ENCODE measurements around the gene OSBPL2.

OSBPL2 gene

DNA sequence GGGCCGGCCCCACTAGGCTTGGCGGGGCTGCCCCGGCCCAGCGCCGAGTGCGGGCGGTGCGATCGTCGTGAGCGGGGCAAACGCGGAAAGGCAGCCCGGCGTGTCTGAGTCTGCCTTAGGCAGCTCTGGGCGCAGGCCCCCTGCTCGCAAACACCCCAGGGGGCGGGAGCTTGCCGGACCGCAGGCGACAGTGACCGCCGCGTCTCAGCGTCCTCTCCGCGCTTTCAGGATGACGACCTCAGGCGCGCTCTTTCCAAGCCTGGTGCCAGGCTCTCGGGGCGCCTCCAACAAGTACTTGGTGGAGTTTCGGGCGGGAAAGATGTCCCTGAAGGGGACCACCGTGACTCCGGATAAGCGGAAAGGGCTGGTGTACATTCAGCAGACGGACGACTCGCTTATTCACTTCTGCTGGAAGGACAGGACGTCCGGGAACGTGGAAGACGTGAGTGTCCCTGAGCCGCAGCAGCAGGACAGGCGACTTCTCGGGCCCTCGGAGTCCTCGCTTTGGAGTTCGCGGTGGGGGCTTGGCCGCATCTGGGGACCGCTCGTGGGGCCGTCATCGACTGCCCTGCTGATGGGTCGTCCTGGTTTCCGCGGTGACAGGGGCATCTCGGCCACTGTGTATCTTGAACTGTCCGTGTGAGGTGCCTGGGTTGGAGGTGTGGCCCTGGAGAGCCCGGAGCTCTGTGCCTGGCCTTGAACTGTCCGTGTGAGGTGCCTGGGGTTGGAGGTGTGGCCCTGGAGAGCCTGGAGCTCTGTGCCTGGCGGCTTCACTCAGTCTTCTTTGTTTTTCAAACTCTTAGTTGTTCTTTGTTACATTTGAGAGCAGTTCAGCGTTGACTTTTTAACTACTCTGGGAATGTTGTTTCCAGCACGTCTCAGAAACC, 65.3 kb downstream of the OSBPL2 start:
- no peaks in the 10 kb centered on the region for H3K9me3 Mint-ChIP-seq
- H3K27ac Mint-ChIP-seq = peak overlapping the region; percentile 81
- H3K27me3 Mint-ChIP-seq = no peaks in the 10 kb centered on the region
- peak overlapping the region; percentile 93 for H3K4me3 Mint-ChIP-seq
- peaks cover 21% of the 10 kb centered on the region for H3K4me1 Mint-ChIP-seq
- peaks cover 27% of the 10 kb centered on the region for H3K36me3 Mint-ChIP-seq (ENCODE audit: low read depth)
- peak; percentile 35 for DNase-seq
- no peak for ATAC-seq

DNA sequence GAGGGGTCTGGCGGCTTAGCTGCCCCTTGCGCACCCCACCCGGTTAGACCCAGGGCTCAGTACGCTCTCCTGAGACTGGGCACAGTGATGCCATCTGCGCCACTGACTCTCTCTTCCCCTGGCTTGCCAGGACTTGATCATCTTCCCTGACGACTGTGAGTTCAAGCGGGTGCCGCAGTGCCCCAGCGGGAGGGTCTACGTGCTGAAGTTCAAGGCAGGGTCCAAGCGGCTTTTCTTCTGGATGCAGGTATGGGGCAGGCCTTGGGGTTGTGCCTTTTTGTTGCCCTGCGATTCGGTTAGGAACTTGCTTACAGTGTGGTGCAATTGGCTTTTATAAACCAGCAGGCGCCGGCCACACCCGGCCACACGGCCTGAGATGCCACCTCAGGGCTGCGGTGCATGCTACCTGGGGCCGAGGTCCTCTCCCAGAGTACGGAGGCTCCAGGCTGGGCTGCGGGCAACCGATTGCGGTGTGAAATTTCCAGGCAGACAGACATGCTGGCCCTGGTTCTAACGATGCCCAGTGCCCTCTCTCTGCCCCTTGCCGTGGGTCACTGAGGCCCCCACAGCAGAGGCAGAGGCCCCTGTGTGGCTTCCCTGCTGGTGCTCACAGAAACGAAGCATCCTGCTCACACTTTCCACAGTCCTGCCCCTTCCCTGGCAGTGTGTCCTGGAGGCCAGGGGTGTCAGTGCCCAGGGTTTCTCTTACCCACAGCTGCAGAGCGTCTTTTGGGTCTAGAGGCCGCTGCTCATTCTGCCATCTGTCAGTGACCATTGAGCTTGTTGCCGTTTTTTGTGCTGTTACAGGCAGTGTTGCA, 66.2 kb downstream of the OSBPL2 start:
- Mint-ChIP-seq H3K4me3 (peak overlapping the region; percentile 93), H3K9me3 (no peaks in the 10 kb centered on the region), H3K27ac (peak overlapping the region; percentile 81), H3K36me3 (ENCODE audit: low read depth) (peaks cover 27% of the 10 kb centered on the region), H3K4me1 (peaks cover 21% of the 10 kb centered on the region), H3K27me3 (no peaks in the 10 kb centered on the region)
- DNase-seq = no peak
- no peak for ATAC-seq

GRCh38 chr20:62305149-62305764, 66.9 kb downstream of the OSBPL2 start:
- H3K27me3 Mint-ChIP-seq = no peaks in the 10 kb centered on the region
- peaks cover 27% of the 10 kb centered on the region for H3K36me3 Mint-ChIP-seq (ENCODE audit: low read depth)
- DNase-seq (no peak), ATAC-seq (no peak)
- H3K4me3 Mint-ChIP-seq = peak overlapping the region; percentile 93
- no peaks in the 10 kb centered on the region for H3K9me3 Mint-ChIP-seq
- peak overlapping the region; percentile 81 for H3K27ac Mint-ChIP-seq
- H3K4me1 Mint-ChIP-seq = peaks cover 21% of the 10 kb centered on the region

DNA sequence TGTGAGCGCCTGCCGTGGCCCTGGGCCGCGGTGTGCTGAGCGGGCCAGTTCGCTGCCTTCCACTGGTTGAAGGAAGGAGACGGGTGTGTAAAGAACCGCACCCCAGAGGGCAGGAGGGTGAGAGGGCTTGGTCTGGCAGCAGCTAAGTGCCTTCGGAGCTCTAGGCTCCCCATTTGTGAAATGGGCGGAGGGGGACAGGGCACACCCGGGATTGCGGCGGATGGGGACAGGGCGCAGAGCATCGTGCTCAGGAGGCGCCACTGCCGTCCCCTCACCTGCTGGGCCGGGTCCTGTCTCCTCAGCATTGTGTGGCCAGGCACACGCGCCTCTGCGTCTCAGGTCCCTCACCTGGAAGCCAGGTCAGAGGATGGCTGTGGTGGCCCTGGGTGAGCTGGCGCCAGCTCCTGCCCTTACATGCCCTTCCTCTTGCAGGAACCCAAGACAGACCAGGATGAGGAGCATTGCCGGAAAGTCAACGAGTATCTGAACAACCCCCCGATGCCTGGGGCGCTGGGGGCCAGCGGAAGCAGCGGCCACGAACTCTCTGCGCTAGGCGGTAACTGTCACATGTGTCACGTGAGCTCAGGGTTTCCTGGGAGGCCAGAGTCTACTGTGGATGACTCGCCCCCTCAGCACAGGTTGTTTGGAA, 67.6 kb downstream of the OSBPL2 start:
- ATAC-seq = no peak
- peak overlapping the region; percentile 93 for H3K4me3 Mint-ChIP-seq
- H3K27me3 Mint-ChIP-seq = no peaks in the 10 kb centered on the region
- H3K27ac Mint-ChIP-seq = peak overlapping the region; percentile 81
- no peaks in the 10 kb centered on the region for H3K9me3 Mint-ChIP-seq
- H3K4me1 Mint-ChIP-seq = peaks cover 21% of the 10 kb centered on the region
- no peak for DNase-seq
- H3K36me3 Mint-ChIP-seq (ENCODE audit: low read depth) = peaks cover 27% of the 10 kb centered on the region

- ATAC-seq (no peak), DNase-seq (no peak)
- peaks cover 18% of the 10 kb centered on the region for H3K4me1 Mint-ChIP-seq
- no peaks in the 10 kb centered on the region for H3K9me3 Mint-ChIP-seq
- no peaks in the 10 kb centered on the region for H3K27me3 Mint-ChIP-seq
- peaks cover 27% of the 10 kb centered on the region for H3K36me3 Mint-ChIP-seq (ENCODE audit: low read depth)
- H3K27ac Mint-ChIP-seq = no peak overlapping the region
- H3K4me3 Mint-ChIP-seq = no peak overlapping the region
These were observed 68.3 kb downstream of the OSBPL2 start for GRCh38 chr20:62306414-62307187.

GRCh38 chr20:62307226-62308101, 69.1 kb downstream of the OSBPL2 start:
- H3K27ac Mint-ChIP-seq = no peak overlapping the region
- no peak overlapping the region for H3K4me3 Mint-ChIP-seq
- ATAC-seq (no peak), DNase-seq (no peak)
- H3K36me3 Mint-ChIP-seq (ENCODE audit: low read depth) = peaks cover 27% of the 10 kb centered on the region
- H3K27me3 Mint-ChIP-seq = no peaks in the 10 kb centered on the region
- peaks cover 16% of the 10 kb centered on the region for H3K4me1 Mint-ChIP-seq
- no peaks in the 10 kb centered on the region for H3K9me3 Mint-ChIP-seq

DNA sequence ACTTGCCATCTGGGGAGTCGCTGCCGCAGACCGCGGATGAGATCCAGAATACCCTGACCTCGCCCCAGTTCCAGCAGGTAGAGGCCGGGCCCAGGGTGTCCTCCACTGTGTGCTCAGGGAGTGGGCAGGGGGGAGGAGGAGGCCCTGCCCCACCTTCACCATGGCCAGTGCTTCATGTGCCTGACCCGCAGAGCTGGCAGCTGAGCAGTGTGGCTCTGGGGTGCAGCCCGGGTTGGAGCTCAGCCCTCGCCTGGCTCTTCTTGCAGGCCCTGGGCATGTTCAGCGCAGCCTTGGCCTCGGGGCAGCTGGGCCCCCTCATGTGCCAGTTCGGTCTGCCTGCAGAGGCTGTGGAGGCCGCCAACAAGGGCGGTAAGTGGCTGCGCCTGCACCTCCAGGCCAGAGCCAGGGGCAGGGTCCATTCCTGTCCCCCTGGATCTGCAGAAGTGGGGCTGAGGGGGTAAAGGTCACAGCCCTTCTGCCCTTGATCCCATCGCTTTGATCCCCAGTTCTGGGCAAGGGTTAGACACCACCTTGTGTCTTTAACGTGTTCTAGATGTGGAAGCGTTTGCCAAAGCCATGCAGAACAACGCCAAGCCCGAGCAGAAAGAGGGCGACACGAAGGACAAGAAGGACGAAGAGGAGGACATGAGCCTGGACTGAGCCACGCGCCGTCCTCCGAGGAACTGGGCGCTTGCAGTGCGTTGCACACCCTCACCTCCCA, 69.9 kb downstream of the OSBPL2 start:
- Mint-ChIP-seq H3K27me3 (no peaks in the 10 kb centered on the region), H3K27ac (no peak overlapping the region), H3K9me3 (no peaks in the 10 kb centered on the region), H3K4me3 (no peak overlapping the region), H3K4me1 (peaks cover 16% of the 10 kb centered on the region), H3K36me3 (ENCODE audit: low read depth) (peaks cover 27% of the 10 kb centered on the region)
- ATAC-seq (no peak), DNase-seq (no peak)

DNA sequence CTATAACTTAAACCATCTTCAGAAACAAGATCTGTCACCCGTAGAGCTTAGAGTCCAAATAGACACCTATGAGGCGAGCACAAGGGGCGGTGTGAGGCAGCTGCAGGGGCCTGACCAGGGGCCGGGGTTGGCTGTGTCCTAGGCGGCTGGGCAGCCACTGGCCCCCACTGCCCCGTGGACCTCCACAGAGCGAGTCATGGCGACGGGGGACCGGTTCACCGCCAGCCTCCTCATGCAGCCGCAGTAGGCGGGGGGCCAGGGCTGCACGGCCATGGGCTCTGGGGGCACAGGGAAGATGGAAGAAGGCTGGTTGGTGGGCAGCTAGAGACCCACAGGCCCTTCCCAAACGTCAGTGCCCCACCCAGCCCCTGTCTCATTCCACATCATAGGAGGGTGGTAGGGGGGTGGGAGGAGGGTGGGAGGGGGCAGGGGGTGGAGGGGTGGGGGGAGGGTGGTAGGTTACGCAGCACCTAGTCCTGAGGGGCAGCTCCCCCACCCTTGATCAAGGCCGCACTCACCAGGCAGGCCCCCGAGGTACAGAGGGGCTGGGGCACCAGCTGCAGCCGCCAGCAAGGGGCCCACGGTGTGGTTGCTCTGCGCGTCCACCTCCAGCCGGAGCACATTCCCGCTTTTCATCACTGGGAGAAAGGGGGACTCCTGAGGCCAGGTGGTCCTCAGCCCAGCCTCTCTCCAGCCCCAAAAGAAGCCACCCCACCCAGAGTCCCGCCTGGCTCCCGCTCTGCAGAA, 71.0 kb downstream of the OSBPL2 start:
- Mint-ChIP-seq H3K4me1 (peaks cover 10% of the 10 kb centered on the region), H3K27me3 (no peaks in the 10 kb centered on the region)

GRCh38 chr20:62309947-62310756, 71.8 kb downstream of the OSBPL2 start:
- peaks cover 3% of the 10 kb centered on the region for H3K4me1 Mint-ChIP-seq
- no peak for ATAC-seq
- no peak overlapping the region for H3K4me3 Mint-ChIP-seq
- no peaks in the 10 kb centered on the region for H3K9me3 Mint-ChIP-seq
- H3K27me3 Mint-ChIP-seq = no peaks in the 10 kb centered on the region
- no peak overlapping the region for H3K27ac Mint-ChIP-seq
- peaks cover 11% of the 10 kb centered on the region for H3K36me3 Mint-ChIP-seq (ENCODE audit: low read depth)
- DNase-seq = no peak

More for the DNA sequence above, 71.0 kb downstream of the OSBPL2 start:
- Mint-ChIP-seq H3K27ac (no peak overlapping the region), H3K9me3 (no peaks in the 10 kb centered on the region), H3K4me3 (no peak overlapping the region), H3K36me3 (ENCODE audit: low read depth) (peaks cover 16% of the 10 kb centered on the region)
- ATAC-seq (no peak), DNase-seq (no peak)

- peaks cover 6% of the 10 kb centered on the region for H3K36me3 Mint-ChIP-seq (ENCODE audit: low read depth)
- ATAC-seq (no peak), DNase-seq (no peak)
- no peaks in the 10 kb centered on the region for H3K4me1 Mint-ChIP-seq
- no peaks in the 10 kb centered on the region for H3K27me3 Mint-ChIP-seq
- no peak overlapping the region for H3K27ac Mint-ChIP-seq
- H3K4me3 Mint-ChIP-seq = no peak overlapping the region
- no peaks in the 10 kb centered on the region for H3K9me3 Mint-ChIP-seq
These were observed 72.4 kb downstream of the OSBPL2 start for GRCh38 chr20:62310757-62311121.

DNA sequence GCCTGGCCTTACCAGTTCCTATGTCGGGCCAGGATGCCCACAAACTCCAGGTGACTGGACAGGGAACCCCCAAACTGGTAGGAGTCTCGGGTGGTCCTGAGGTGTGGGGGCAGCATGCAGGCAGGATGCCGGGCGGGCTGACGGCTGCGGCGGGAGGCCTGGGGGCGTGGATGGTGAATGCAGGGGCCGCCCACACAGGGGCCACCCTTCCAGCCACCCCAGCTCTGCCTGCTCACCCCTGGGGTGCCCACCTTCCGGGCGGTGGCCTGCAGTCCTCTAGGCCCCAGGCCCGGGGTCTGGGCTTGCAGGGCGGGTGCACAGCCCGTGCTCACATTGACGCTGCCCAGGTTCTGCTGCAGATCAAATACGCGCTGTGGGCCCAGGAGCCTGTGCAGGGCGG, 72.8 kb downstream of the OSBPL2 start:
- Mint-ChIP-seq H3K9me3 (no peaks in the 10 kb centered on the region), H3K27ac (no peak overlapping the region), H3K27me3 (no peaks in the 10 kb centered on the region), H3K36me3 (ENCODE audit: low read depth) (peaks cover 3% of the 10 kb centered on the region), H3K4me1 (no peaks in the 10 kb centered on the region), H3K4me3 (no peak overlapping the region)
- DNase-seq (no peak), ATAC-seq (no peak)
